H1 (cell line): ENCODE results near the gene SLC6A19.

Experiments used
- CEBPB ChIP-seq: IDR thresholded peaks from 2 replicates; pipeline ENCODE4 v1.6.1; 2012; ENCODE audit warnings: low read depth, low read length
- EZH2 ChIP-seq: fragments of 200-600 bp; sonication (generic); IDR thresholded peaks from 2 replicates; pipeline ENCODE4 v1.7.1; 2012; ENCODE audit warnings: low read depth, mild to moderate bottlenecking, moderate library complexity, low read length, inconsistent platforms; ENCODE audit not compliant: severe bottlenecking
- POLR2A ChIP-seq, 2 experiments: IDR thresholded peaks; 1 replicate in 1 of 2; 2 replicates in 1 of 2; pipeline ENCODE4 v1.6.1; 2011; ENCODE audit warnings: low read depth in 2 of 2, low read length in 2 of 2, mild to moderate bottlenecking in 2 of 2; ENCODE audit errors: control extremely low read depth in 1 of 2
- POLR2AphosphoS5 ChIP-seq: IDR thresholded peaks from 2 replicates; pipeline ENCODE4 v1.6.1; 2011; ENCODE audit warnings: low read depth, low read length
- SP1 ChIP-seq: IDR thresholded peaks from 2 replicates; pipeline ENCODE4 v1.6.1; 2011; ENCODE audit warnings: low read depth, low read length
- SRF ChIP-seq: IDR thresholded peaks from 2 replicates; pipeline ENCODE4 v1.6.1; 2011; ENCODE audit warnings: mild to moderate bottlenecking, low read depth, low read length, moderate library complexity
- TBP ChIP-seq: IDR thresholded peaks from 2 replicates; pipeline ENCODE4 v1.6.1; 2011; ENCODE audit warnings: low read depth, low read length, improper control_type of control experiment
- TF ChIP-seq, protein P1 (sequence below), 3 experiments: IDR thresholded peaks; 1 replicate in 2 of 3; 2 replicates in 1 of 3; pipeline versions ENCODE4 v1.5.1 to v1.6.1; 2011; ENCODE audit warnings: low read length in 3 of 3, mild to moderate bottlenecking in 3 of 3, inconsistent platforms in 2 of 3, low read depth in 1 of 3, moderate library complexity in 1 of 3; ENCODE audit not compliant: insufficient read depth in 1 of 3; ENCODE audit errors: control extremely low read depth in 1 of 3
- TF ChIP-seq, protein P2 (sequence below): IDR thresholded peaks from 2 replicates; pipeline ENCODE4 v1.6.1; 2012; ENCODE audit warnings: inconsistent platforms

DNA sequence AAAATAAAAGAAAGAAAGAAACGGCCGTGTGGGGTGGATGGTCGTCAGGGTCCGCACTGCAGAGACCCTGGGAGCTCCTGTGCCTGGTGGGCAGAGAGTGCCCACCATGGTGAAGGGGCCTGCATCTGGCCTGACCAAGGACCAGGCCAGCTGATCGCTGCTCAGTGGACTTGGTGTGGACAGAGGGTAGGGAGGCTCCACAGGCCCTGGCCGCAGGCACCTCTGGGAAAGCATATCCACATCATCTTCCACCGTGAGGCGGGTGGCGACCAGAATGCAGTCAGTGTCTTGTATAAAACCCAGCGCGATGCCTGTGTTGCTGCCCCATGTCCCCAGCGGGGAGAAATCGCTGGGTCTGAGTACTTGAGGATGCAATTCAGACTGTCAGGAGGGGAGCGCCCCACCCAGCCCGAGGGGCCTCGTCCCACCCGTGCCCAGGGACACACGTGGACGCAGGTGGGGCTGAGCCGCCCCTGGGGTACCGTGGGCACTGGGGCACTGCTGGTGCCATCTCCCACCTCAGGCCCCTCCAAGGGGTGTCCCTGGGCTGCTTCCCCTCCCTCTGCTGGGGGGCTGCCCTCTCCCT, 27.8 kb upstream of the SLC6A19 start:
- TF ChIP-seq POLR2A (IDR thresholded peaks at IDR 0.05; ENCODE audit: control extremely low read depth in 1 of 2, low read depth in 2 of 2, low read length in 2 of 2) (no peak), POLR2AphosphoS5 (no peak), TBP (no peak), CEBPB (no peak), EZH2 (no peak), SP1 (no peak), SRF (no peak)
- TF ChIP-seq, protein P1, sequence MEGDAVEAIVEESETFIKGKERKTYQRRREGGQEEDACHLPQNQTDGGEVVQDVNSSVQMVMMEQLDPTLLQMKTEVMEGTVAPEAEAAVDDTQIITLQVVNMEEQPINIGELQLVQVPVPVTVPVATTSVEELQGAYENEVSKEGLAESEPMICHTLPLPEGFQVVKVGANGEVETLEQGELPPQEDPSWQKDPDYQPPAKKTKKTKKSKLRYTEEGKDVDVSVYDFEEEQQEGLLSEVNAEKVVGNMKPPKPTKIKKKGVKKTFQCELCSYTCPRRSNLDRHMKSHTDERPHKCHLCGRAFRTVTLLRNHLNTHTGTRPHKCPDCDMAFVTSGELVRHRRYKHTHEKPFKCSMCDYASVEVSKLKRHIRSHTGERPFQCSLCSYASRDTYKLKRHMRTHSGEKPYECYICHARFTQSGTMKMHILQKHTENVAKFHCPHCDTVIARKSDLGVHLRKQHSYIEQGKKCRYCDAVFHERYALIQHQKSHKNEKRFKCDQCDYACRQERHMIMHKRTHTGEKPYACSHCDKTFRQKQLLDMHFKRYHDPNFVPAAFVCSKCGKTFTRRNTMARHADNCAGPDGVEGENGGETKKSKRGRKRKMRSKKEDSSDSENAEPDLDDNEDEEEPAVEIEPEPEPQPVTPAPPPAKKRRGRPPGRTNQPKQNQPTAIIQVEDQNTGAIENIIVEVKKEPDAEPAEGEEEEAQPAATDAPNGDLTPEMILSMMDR (IDR thresholded peaks at IDR 0.05; ENCODE audit: control extremely low read depth in 1 of 3, insufficient read depth in 1 of 3, low read depth in 1 of 3, low read length in 3 of 3): no peak
- TF ChIP-seq, protein P2, sequence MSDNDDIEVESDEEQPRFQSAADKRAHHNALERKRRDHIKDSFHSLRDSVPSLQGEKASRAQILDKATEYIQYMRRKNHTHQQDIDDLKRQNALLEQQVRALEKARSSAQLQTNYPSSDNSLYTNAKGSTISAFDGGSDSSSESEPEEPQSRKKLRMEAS: no peak
